ENCODE results near the gene VRTN.
"Not testable (repeated sequence)": the region's sequence is repeated elsewhere in the genome, so short reads cannot be mapped to it uniquely, and the experiment has no call there.

The VRTN gene

DNA sequence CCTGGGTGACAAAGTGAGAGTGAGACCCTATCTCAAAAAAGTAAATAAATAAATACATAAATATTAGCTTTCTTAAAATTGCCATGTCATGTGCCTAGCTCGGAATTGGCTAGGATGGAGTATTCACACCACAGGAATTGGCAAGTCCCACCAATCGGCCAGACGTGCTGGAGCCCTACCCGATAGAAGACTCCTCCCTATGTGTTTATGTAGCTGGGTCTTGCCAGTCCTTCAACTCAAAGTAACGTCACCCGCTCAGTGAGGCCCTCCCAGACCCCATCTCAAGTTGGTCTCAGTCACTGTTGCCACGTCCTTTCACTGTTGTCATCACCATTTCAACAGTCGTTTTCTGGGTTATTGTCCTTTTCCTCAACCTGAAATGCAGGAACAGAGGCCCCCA lies 20.2 kb downstream of the VRTN start:
- Histone ChIP-seq H3K4me1 (ENCODE audit: control insufficient read depth, insufficient read depth, low read length, poor library complexity, severe bottlenecking) (no peaks in the 10 kb centered on the region), H3K36me3 (ENCODE audit: control insufficient read depth, insufficient read depth, low read length) (no peaks in the 10 kb centered on the region), H3K4me3 (ENCODE audit: extremely low read depth, insufficient read depth, low read length, poor library complexity, severe bottlenecking) (no peak overlapping the region), H3K27ac (ENCODE audit: low read depth, low read length, severe bottlenecking) (no peak overlapping the region), H3K9me3 (ENCODE audit: control insufficient read depth, low read length) (no peaks in the 10 kb centered on the region)
- WGBS, 2 experiments (ENCODE audit: insufficient coverage in 2 of 2): 85 to 96% methylated on average over 8 of the region's 8 CpGs

DNA sequence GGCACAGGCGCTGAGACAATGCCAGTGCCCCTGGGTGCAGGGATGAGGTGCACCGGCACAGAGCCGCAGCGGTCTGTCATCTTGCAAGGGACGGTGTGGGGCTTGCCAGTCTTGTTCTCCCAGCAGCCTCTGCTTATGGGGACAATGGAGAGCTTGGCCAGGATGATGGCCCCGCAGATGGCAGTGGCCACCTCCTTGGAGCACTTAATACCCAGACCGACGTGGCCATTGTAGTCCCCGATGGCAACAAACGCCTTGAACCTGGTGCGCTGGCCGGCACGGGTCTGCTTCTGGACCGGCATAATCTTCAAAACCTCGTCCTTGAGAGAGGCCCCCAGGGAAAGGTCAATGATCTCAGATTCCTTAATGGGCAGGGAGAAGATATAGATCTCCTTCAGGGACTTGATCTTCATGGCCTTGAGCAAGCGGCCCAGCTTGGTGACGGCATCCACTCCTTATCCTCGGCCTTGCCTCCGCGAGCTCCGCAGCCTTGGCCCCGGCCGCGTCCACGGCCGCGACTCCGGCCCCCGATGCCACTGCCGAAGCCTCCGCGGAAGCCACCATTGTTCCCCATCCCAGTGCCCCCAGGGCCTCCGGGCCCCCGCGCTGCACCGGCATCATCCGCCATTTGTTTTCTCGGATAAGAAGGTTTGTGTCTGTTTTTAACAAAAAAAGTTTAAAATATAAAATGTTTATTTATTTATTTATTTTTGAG lies 29.9 kb downstream of the VRTN start:
- WGBS, 2 experiments (ENCODE audit: insufficient coverage in 2 of 2): 95 to 96% methylated on average over 32 of the region's 38 CpGs
- Histone ChIP-seq H3K9me3 (ENCODE audit: control insufficient read depth, low read length) (no peaks in the 10 kb centered on the region), H3K4me3 (ENCODE audit: extremely low read depth, insufficient read depth, low read length, poor library complexity, severe bottlenecking) (no peak overlapping the region), H3K4me1 (ENCODE audit: control insufficient read depth, insufficient read depth, low read length, poor library complexity, severe bottlenecking) (peaks cover 3% of the 10 kb centered on the region), H3K36me3 (ENCODE audit: control insufficient read depth, insufficient read depth, low read length) (no peaks in the 10 kb centered on the region), H3K27ac (ENCODE audit: low read depth, low read length, severe bottlenecking) (no peak overlapping the region)

DNA sequence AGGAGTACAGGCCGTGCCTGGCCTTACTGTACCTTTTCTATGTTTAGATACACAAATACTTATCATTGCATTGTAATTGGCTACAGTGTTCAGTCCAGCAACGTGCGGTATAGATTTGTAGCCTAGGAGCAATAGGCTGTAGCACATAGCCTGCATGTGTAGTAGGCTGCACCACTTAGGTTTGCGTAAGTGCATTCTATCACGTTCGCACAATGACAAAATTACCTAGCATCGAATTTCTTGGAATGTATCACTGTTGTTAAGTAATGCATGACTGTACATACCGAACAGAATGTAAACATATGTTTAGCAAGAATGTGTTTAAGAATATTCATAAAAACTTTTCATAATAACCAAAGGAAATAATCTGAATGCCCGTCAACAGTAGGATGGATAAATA lies 31.9 kb downstream of the VRTN start:
- Histone ChIP-seq H3K4me3 (ENCODE audit: extremely low read depth, insufficient read depth, low read length, poor library complexity, severe bottlenecking) (no peak overlapping the region), H3K4me1 (ENCODE audit: control insufficient read depth, insufficient read depth, low read length, poor library complexity, severe bottlenecking) (peaks cover 3% of the 10 kb centered on the region), H3K36me3 (ENCODE audit: control insufficient read depth, insufficient read depth, low read length) (no peaks in the 10 kb centered on the region), H3K9me3 (ENCODE audit: control insufficient read depth, low read length) (no peaks in the 10 kb centered on the region), H3K27ac (ENCODE audit: low read depth, low read length, severe bottlenecking) (no peak overlapping the region)
- WGBS, 2 experiments (ENCODE audit: insufficient coverage in 2 of 2): 93% methylated on average over 3 to 7 of the region's 9 CpGs

DNA sequence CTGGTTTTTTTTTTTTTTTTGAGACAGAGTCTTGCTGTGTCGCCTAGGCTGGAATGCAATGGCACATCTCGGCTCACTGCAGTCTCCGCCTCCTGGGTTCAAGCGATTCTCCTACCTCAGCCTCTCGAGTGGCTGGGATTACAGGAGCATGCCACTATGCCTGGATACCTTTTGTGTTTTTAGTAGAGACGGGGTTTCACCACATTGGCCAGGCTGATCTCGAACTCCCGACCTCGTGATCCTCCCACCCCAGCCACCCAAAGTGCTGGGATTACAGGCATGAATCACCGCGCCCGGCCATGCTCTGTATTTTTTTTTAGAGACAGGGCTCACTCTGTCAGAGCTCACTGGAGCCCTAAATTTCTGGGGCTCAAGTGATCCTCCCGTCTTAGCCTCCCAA lies 32.6 kb downstream of the VRTN start:
- no peak overlapping the region for H3K27ac ChIP-seq (ENCODE audit: low read depth, low read length, severe bottlenecking)
- H3K9me3 ChIP-seq (ENCODE audit: control insufficient read depth, low read length): no peaks in the 10 kb centered on the region
- H3K4me1 ChIP-seq (ENCODE audit: control insufficient read depth, insufficient read depth, low read length, poor library complexity, severe bottlenecking): peaks cover 3% of the 10 kb centered on the region
- WGBS, 2 experiments (ENCODE audit: insufficient coverage in 2 of 2): 85 to 86% methylated on average over 12 to 13 of the region's 13 CpGs
- no peak overlapping the region for H3K4me3 ChIP-seq (ENCODE audit: extremely low read depth, insufficient read depth, low read length, poor library complexity, severe bottlenecking)
- no peaks in the 10 kb centered on the region for H3K36me3 ChIP-seq (ENCODE audit: control insufficient read depth, insufficient read depth, low read length)

DNA sequence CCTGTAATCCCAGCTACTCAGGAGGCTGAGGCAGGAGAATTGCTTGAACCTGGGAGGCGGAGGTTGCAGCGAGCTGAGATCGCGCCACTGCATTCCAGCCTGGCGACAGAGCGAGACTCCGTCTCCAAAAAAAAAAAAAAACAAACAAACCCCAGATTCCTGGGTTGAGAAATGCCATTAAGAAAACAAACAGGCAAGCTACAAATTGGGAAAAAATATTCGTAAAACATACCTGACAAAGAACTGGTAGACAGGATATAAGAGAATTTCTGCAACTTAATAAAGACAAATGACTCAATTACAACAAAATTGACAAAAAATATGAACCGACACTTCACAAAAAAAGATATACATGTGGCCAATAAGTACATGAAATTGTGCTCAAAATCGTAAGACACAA lies 33.3 kb downstream of the VRTN start:
- H3K27ac ChIP-seq (ENCODE audit: low read depth, low read length, severe bottlenecking); H3K4me1 ChIP-seq (ENCODE audit: control insufficient read depth, insufficient read depth, low read length, poor library complexity, severe bottlenecking); H3K4me3 ChIP-seq (ENCODE audit: extremely low read depth, insufficient read depth, low read length, poor library complexity, severe bottlenecking); H3K36me3 ChIP-seq (ENCODE audit: control insufficient read depth, insufficient read depth, low read length); H3K9me3 ChIP-seq (ENCODE audit: control insufficient read depth, low read length): not testable (repeated sequence)
- 91% methylated on average over 2 of the region's 10 CpGs; no CpG with 5 or more reads in 1 of the 2 experiments for WGBS, 2 experiments (ENCODE audit: insufficient coverage in 2 of 2)

DNA sequence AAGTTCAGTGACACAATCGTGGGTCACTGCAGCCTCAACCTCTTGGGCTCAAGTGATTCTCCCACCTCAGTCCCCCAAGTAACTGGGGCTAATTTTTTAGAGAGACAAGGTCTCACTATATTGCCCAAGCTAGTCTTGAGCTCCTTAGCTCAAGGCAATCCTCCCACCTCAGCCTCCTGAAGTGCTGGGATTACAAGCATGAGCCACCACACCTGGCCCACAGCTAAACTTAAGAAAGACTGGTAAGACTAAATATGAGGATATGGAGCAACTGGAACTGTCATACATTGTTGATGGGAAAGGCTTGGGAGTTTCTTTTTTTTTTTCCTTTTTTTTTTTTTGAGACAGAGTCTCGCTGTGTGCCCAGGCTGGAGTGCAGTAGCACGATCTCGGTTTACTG lies 34.0 kb downstream of the VRTN start:
- no peaks in the 10 kb centered on the region for H3K36me3 ChIP-seq (ENCODE audit: control insufficient read depth, insufficient read depth, low read length)
- no peaks in the 10 kb centered on the region for H3K9me3 ChIP-seq (ENCODE audit: control insufficient read depth, low read length)
- H3K4me3 ChIP-seq (ENCODE audit: extremely low read depth, insufficient read depth, low read length, poor library complexity, severe bottlenecking): no peak overlapping the region
- H3K4me1 ChIP-seq (ENCODE audit: control insufficient read depth, insufficient read depth, low read length, poor library complexity, severe bottlenecking): peaks cover 3% of the 10 kb centered on the region
- WGBS, 2 experiments (ENCODE audit: insufficient coverage in 2 of 2): 89 to 97% methylated on average over 1 to 3 of the region's 4 CpGs
- H3K27ac ChIP-seq (ENCODE audit: low read depth, low read length, severe bottlenecking): no peak overlapping the region

DNA sequence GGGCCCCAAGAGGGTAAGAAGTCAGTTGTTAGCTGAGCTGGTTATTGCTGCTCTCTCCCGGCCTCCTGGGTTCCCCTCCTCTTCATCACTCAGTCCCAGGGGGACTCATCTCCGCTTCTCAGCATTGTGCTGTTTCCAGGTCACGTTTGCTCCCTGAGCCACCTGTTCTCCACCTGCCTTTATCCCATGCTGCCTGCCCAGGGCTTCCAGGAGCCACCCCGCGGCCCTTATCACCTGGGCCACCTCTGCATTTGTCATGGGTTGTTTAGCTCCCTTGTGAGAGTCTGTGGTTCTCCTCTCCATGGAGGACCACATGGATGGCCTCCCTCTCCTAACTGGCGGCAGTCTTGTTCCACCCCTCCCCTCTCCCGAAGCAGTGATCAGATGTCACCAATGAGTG lies 41.7 kb downstream of the VRTN start:
- 89% methylated on average over 6 to 7 of the region's 7 CpGs for WGBS, 2 experiments (ENCODE audit: insufficient coverage in 2 of 2)
- H3K9me3 ChIP-seq (ENCODE audit: control insufficient read depth, low read length): no peaks in the 10 kb centered on the region
- no peaks in the 10 kb centered on the region for H3K36me3 ChIP-seq (ENCODE audit: control insufficient read depth, insufficient read depth, low read length)
- H3K4me1 ChIP-seq (ENCODE audit: control insufficient read depth, insufficient read depth, low read length, poor library complexity, severe bottlenecking): no peaks in the 10 kb centered on the region
- H3K27ac ChIP-seq (ENCODE audit: low read depth, low read length, severe bottlenecking): no peak overlapping the region
- no peak overlapping the region for H3K4me3 ChIP-seq (ENCODE audit: extremely low read depth, insufficient read depth, low read length, poor library complexity, severe bottlenecking)

DNA sequence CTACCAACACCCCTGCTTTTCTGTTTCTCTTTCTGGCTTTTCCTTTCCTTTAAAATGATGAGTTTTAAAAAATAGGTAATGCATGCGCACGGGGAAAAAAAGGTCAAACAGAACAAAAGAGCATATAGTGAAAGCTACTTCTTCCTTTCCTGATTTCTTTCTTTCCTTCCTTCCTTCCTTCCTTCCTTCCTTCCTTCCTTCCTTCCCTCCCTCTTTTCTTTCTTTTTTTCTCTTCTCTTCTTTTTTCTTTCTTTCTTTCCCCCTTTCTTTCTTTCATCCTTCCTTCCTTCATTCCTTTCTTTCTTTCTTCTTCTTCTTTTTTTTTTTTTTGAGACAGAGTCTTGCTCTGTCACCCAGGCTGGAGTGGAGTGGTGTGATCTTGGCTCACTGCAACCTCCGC lies 42.2 kb downstream of the VRTN start:
- not testable (repeated sequence) for H3K36me3 ChIP-seq (ENCODE audit: control insufficient read depth, insufficient read depth, low read length); H3K9me3 ChIP-seq (ENCODE audit: control insufficient read depth, low read length); H3K4me3 ChIP-seq (ENCODE audit: extremely low read depth, insufficient read depth, low read length, poor library complexity, severe bottlenecking); H3K27ac ChIP-seq (ENCODE audit: low read depth, low read length, severe bottlenecking); H3K4me1 ChIP-seq (ENCODE audit: control insufficient read depth, insufficient read depth, low read length, poor library complexity, severe bottlenecking)
- no CpG with 5 or more reads among the region's 3 CpGs for WGBS, 2 experiments (ENCODE audit: insufficient coverage in 2 of 2)

DNA sequence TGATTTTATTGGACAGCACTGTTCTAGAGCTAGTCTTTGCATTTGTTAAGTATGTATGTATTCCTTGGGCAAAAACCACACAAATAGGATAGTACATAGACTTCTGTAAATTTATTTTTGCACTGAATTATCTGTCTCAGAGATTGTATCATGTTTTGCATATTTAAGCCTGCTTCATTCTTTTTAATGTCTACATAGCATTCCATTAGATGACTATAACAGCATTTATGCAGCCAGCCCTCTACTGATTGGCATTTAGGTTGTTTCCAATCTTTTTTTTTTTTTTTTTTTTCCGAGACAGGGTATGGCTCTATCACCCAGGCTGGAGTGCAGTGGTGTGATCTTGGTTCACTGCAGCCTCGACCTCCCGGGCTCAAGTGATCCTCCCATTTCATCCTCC lies 43.2 kb downstream of the VRTN start:
- Histone ChIP-seq H3K4me1 (ENCODE audit: control insufficient read depth, insufficient read depth, low read length, poor library complexity, severe bottlenecking) (no peaks in the 10 kb centered on the region), H3K9me3 (ENCODE audit: control insufficient read depth, low read length) (no peaks in the 10 kb centered on the region), H3K4me3 (ENCODE audit: extremely low read depth, insufficient read depth, low read length, poor library complexity, severe bottlenecking) (no peak overlapping the region), H3K36me3 (ENCODE audit: control insufficient read depth, insufficient read depth, low read length) (no peaks in the 10 kb centered on the region), H3K27ac (ENCODE audit: low read depth, low read length, severe bottlenecking) (no peak overlapping the region)
- 93% methylated on average over 2 of the region's 3 CpGs; no CpG with 5 or more reads in 1 of the 2 experiments for WGBS, 2 experiments (ENCODE audit: insufficient coverage in 2 of 2)

DNA sequence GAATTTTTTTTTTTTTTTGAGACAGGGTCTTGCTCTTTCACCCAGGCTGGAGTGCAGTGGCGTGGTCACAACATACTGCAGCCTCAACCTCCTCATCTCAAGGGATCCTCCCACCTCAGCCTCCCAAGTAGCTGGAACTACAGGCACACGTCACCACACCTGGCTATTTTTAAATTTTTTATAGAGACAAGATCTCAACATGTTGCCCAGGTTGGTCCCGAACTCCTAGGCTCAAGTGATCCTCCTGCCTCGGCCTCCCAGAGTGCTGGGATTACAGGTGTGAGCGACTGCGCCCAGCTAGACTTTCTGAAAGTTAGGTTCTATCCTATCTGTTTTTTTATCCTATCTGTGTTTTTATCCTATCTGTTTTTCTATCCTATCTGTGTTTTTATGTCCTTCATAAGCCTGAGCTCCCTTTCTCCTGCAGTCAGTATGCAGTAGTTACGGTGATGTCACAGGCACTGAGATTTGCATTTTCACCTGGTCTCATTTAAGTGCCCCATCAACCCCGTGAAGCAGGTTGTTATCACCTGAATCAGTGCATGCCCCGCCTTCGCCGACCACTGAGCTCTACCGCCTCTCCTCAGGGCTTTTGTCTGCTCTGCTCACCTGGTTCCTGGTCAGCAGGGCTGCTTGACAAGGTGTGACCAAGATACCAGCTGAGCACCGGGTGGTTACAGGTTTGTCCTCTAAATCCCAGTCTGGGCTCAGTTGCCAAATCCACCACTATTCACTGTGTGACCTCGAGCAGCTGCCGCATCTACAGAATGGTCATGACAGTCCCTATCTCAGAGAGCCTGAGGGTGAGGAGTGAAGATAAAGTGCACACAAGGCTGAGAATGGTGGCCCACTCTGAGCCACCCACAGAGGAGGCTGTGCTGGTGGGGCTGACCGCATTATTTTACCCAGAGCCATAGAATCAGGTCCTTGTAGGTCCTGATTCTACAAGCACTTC lies 44.6 kb downstream of the VRTN start:
- H3K36me3 ChIP-seq (ENCODE audit: control insufficient read depth, insufficient read depth, low read length): no peaks in the 10 kb centered on the region
- 92 to 93% methylated on average over 13 to 14 of the region's 16 CpGs for WGBS, 2 experiments (ENCODE audit: insufficient coverage in 2 of 2)
- H3K27ac ChIP-seq (ENCODE audit: low read depth, low read length, severe bottlenecking): no peak overlapping the region
- no peak overlapping the region for H3K4me3 ChIP-seq (ENCODE audit: extremely low read depth, insufficient read depth, low read length, poor library complexity, severe bottlenecking)
- H3K4me1 ChIP-seq (ENCODE audit: control insufficient read depth, insufficient read depth, low read length, poor library complexity, severe bottlenecking): no peaks in the 10 kb centered on the region
- H3K9me3 ChIP-seq (ENCODE audit: control insufficient read depth, low read length): no peaks in the 10 kb centered on the region

DNA sequence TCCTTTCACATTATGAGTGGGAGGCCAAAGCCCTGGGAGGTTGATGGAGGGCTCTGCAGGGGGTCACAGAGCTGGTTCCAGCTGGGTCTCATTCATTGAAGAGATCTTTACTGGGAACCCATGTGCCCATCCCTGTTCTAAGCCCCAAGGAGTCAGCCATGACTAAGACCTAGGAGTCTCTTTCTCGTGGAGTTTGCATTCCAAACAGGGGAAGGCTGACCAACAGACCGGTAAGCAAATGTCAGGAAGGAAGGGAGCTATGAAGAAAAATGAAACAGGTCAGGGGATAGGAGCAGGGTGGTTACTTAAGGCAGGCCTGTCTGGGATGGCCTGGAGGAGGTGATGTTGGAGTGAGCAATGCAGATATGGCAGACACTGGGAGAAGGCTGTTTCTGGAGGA lies 46.3 kb downstream of the VRTN start:
- Histone ChIP-seq H3K4me1 (ENCODE audit: control insufficient read depth, insufficient read depth, low read length, poor library complexity, severe bottlenecking) (no peaks in the 10 kb centered on the region), H3K9me3 (ENCODE audit: control insufficient read depth, low read length) (no peaks in the 10 kb centered on the region), H3K36me3 (ENCODE audit: control insufficient read depth, insufficient read depth, low read length) (no peaks in the 10 kb centered on the region), H3K4me3 (ENCODE audit: extremely low read depth, insufficient read depth, low read length, poor library complexity, severe bottlenecking) (no peak overlapping the region), H3K27ac (ENCODE audit: low read depth, low read length, severe bottlenecking) (no peak overlapping the region)
- 68 to 74% methylated on average over 2 of the region's 2 CpGs for WGBS, 2 experiments (ENCODE audit: insufficient coverage in 2 of 2)
